GM12875 (cell line): Measurements from ENCODE around the gene DDX52.

Source experiments
- H3K4me3 ChIP-seq: one replicate; pipeline ENCODE4 v1.5.1; 2011; ENCODE audit warnings: low read depth, low read length, control low read depth
- TF ChIP-seq, protein P1 (sequence below): IDR thresholded peaks from 2 replicates; pipeline ENCODE4 v1.5.1; 2011; ENCODE audit warnings: low read depth, mild to moderate bottlenecking, control low read depth, inconsistent platforms, low read length, moderate library complexity, borderline replicate concordance; ENCODE audit not compliant: insufficient read depth

DDX52 gene

GRCh38 chr17:37671028-37671823, 28.0 kb upstream of the DDX52 start:
- TF ChIP-seq, protein P1, sequence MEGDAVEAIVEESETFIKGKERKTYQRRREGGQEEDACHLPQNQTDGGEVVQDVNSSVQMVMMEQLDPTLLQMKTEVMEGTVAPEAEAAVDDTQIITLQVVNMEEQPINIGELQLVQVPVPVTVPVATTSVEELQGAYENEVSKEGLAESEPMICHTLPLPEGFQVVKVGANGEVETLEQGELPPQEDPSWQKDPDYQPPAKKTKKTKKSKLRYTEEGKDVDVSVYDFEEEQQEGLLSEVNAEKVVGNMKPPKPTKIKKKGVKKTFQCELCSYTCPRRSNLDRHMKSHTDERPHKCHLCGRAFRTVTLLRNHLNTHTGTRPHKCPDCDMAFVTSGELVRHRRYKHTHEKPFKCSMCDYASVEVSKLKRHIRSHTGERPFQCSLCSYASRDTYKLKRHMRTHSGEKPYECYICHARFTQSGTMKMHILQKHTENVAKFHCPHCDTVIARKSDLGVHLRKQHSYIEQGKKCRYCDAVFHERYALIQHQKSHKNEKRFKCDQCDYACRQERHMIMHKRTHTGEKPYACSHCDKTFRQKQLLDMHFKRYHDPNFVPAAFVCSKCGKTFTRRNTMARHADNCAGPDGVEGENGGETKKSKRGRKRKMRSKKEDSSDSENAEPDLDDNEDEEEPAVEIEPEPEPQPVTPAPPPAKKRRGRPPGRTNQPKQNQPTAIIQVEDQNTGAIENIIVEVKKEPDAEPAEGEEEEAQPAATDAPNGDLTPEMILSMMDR: no peak
- no peak overlapping the region for H3K4me3 ChIP-seq

GRCh38 chr17:37667039-37667438, 23.8 kb upstream of the DDX52 start:
- TF ChIP-seq, protein P1: no peak
- H3K4me3 ChIP-seq: no peak overlapping the region

GRCh38 chr17:37664214-37664613, 21.0 kb upstream of the DDX52 start:
- TF ChIP-seq, protein P1: no peak
- no peak overlapping the region for H3K4me3 ChIP-seq

GRCh38 chr17:37662353-37662752, 19.1 kb upstream of the DDX52 start:
- TF ChIP-seq, protein P1: no peak
- H3K4me3 ChIP-seq: no peak overlapping the region

DNA sequence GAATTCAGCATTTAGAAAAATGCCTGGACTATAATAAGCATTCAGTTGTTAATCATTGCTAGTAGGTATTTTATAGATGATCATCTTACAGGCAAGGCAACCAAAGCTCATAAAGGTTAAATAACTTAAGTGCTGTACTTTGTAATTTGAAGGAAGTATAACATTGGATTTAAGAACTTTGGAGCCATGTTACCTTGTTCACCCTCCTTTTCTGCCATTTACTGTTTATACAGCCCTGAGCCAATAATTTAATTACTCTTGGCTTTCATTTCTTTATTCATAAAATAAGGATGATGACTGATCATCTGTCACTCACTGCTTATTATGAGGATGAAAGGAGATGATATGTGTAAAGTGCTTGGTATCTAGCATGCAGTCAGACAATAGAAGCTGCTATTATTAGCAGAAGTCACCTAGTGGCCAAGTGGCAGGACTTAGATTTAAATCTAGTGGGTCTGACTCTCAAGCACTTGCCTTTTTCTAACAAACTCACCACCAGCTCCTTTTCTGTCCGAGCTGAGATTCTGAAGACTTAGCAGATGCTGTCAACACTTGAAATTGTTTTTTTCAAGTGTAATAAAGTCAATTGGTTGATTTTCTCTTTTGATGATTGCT, 18.3 kb upstream of the DDX52 start:
- no peak overlapping the region for H3K4me3 ChIP-seq
- TF ChIP-seq, protein P1: 0 out of 2 replicates have a peak, but pooled peaks have one; percentile 15

- TF ChIP-seq, protein P1: no peak
- no peak overlapping the region for H3K4me3 ChIP-seq
These were observed 16.7 kb upstream of the DDX52 start for GRCh38 chr17:37659925-37660324.

- TF ChIP-seq, protein P1: no peak
- H3K4me3 ChIP-seq: no peak overlapping the region
These were observed 14.0 kb upstream of the DDX52 start for GRCh38 chr17:37657202-37657601.
